H1 (cell line): ENCODE data around the gene PKD1L1. TPM values are rescaled to one million over a fixed set of nuclear protein-coding genes. Genes with fewer than 3 reads are reported as not detected.

ENCODE experiments used
- CTCF ChIA-PET: fragments of 300-600 bp; sonication (Branson Sonifier 250); formaldehyde crosslinking; loops from one replicate; lab custom pipeline; 2021; ENCODE audit not compliant: partially characterized antibody; lab: Charles Lee
- POLR2A ChIA-PET: fragments of 300-600 bp; sonication (Branson Sonifier 250); formaldehyde crosslinking; loops from one replicate; lab custom pipeline; 2021; ENCODE audit warnings: inconsistent platforms; ENCODE audit not compliant: partially characterized antibody; lab: Charles Lee
- DNase-seq, 2 experiments: peaks; one replicate each; pipeline versions ENCODE4 v3.0.0 to v3.0.0-alpha.2; 2010 to 2022; ENCODE audit warnings: low spot score in 2 of 2, low read depth in 1 of 2, mixed read lengths in 1 of 2
- FAIRE-seq: peaks from 2 replicates; lab custom pipeline; 2011; peaks lifted over from hg19 to GRCh38; lab: Jason Lieb, UNC
- H2AFZ ChIP-seq: 2 replicates; pipeline ENCODE4 v1.8.1; 2012; ENCODE audit warnings: low read length, inconsistent platforms
- H2AK5ac ChIP-seq: 2 replicates; pipeline ENCODE4 v1.6.1; 2013; ENCODE audit warnings: low read depth, low read length
- H2BK120ac ChIP-seq: replicated peaks from 2 replicates; pipeline ENCODE3; 2013; ENCODE audit warnings: low read depth, low read length, inconsistent platforms
- H2BK12ac ChIP-seq: 2 replicates; pipeline ENCODE4 v1.6.1; 2013; ENCODE audit warnings: low read depth, low read length
- H2BK15ac ChIP-seq: 2 replicates; pipeline ENCODE4 v1.6.1; 2013; ENCODE audit warnings: low read length
- H2BK20ac ChIP-seq: 2 replicates; pipeline ENCODE4 v1.6.1; 2013; ENCODE audit warnings: low read length
- H2BK5ac ChIP-seq: 2 replicates; pipeline ENCODE4 v1.6.1; 2013; ENCODE audit warnings: low read depth, low read length
- H3K14ac ChIP-seq: 2 replicates; pipeline ENCODE4 v1.6.1; 2013; ENCODE audit warnings: inconsistent platforms; ENCODE audit not compliant: insufficient read length
- H3K18ac ChIP-seq: 2 replicates; pipeline ENCODE4 v1.6.1; 2013; ENCODE audit warnings: low read length; ENCODE audit errors: extremely low read depth
- H3K23ac ChIP-seq: 2 replicates; pipeline ENCODE4 v1.6.1; 2013; ENCODE audit warnings: inconsistent platforms; ENCODE audit not compliant: insufficient read length
- H3K23me2 ChIP-seq: 2 replicates; pipeline ENCODE4 v1.6.1; 2013; ENCODE audit warnings: low read depth, low read length
- H3K27ac ChIP-seq: 2 replicates; pipeline ENCODE4 v1.6.1; 2011; ENCODE audit warnings: low read depth, low read length, inconsistent platforms
- H3K27me3 ChIP-seq, 4 experiments: replicated peaks in 1 of 4; 1 replicate in 1 of 4; 2 replicates in 3 of 4; pipeline versions ENCODE4 v1.6.1 to v1.8.1; 2011 to 2013; ENCODE audit warnings: low read length in 3 of 4, mild to moderate bottlenecking in 3 of 4, inconsistent platforms in 2 of 4, mixed read lengths in 2 of 4, moderate library complexity in 1 of 4; ENCODE audit not compliant: control insufficient read depth in 3 of 4, insufficient read depth in 3 of 4; ENCODE audit errors: extremely low read depth in 1 of 4
- H3K36me3 ChIP-seq, 4 experiments: 2 replicates each; pipeline versions ENCODE4 v1.6.1 to v1.8.1; 2011 to 2013; ENCODE audit warnings: mild to moderate bottlenecking in 4 of 4, low read length in 3 of 4, moderate library complexity in 2 of 4, control low read depth in 1 of 4, inconsistent platforms in 1 of 4; ENCODE audit not compliant: insufficient read depth in 4 of 4, control insufficient read depth in 2 of 4
- H3K4ac ChIP-seq: replicated peaks from 2 replicates; pipeline ENCODE3; 2013; ENCODE audit warnings: low read length, low read depth, mixed read lengths, inconsistent platforms; ENCODE audit not compliant: insufficient read length
- H3K4me1 ChIP-seq, 4 experiments: replicated peaks in 1 of 4; 1 replicate in 1 of 4; 2 replicates in 3 of 4; pipeline versions ENCODE4 v1.6.1 to v1.8.1; 2011 to 2013; ENCODE audit warnings: low read length in 3 of 4, inconsistent platforms in 2 of 4, mixed read lengths in 1 of 4; ENCODE audit not compliant: insufficient read depth in 4 of 4, control insufficient read depth in 3 of 4
- H3K4me2 ChIP-seq, 2 experiments: 2 replicates each; pipeline versions ENCODE4 v1.6.1 to v1.8.1; 2011 to 2013; ENCODE audit warnings: low read depth in 2 of 2, low read length in 2 of 2, control low read depth in 1 of 2, inconsistent platforms in 1 of 2, mild to moderate bottlenecking in 1 of 2; ENCODE audit not compliant: insufficient read depth in 1 of 2
- H3K4me3 ChIP-seq, 4 experiments: fragments of 200-600, 300-600 bp in 1 of 4; sonication (generic), shearing (Covaris generic), sonication (Bioruptor Twin) in 1 of 4; 2 replicates each; pipeline versions ENCODE4 v1.5.1 to v1.8.1; 2011 to 2016; ENCODE audit warnings: low read length in 4 of 4, low read depth in 3 of 4, control low read depth in 2 of 4, inconsistent platforms in 2 of 4, mild to moderate bottlenecking in 2 of 4, mixed read lengths in 1 of 4, moderate library complexity in 1 of 4; ENCODE audit not compliant: insufficient read depth in 2 of 4; ENCODE audit errors: extremely low read depth in 1 of 4
- H3K56ac ChIP-seq: replicated peaks from 2 replicates; pipeline ENCODE3; 2013; ENCODE audit warnings: low read depth, mild to moderate bottlenecking, mixed read lengths, low read length, inconsistent platforms; ENCODE audit not compliant: insufficient read length
- H3K79me1 ChIP-seq: 2 replicates; pipeline ENCODE4 v1.6.1; 2013; ENCODE audit warnings: low read depth, low read length, control low read depth
- H3K79me2 ChIP-seq, 2 experiments: 2 replicates each; pipeline versions ENCODE4 v1.6.1 to v1.8.1; 2012 to 2013; ENCODE audit warnings: low read length in 2 of 2, mild to moderate bottlenecking in 2 of 2, inconsistent platforms in 1 of 2; ENCODE audit not compliant: insufficient read depth in 2 of 2, control insufficient read depth in 1 of 2
- H3K9ac ChIP-seq, 4 experiments: replicated peaks in 1 of 4; 1 replicate in 1 of 4; 2 replicates in 3 of 4; pipeline versions ENCODE4 v1.6.1 to v1.8.1; 2011 to 2013; ENCODE audit warnings: low read depth in 3 of 4, low read length in 3 of 4, control low read depth in 2 of 4, mild to moderate bottlenecking in 2 of 4, moderate library complexity in 2 of 4, inconsistent platforms in 1 of 4; ENCODE audit errors: extremely low read depth in 1 of 4
- H3K9me3 ChIP-seq, 2 experiments: 2 replicates each; pipeline versions ENCODE4 v1.6.1 to v1.8.1; 2012 to 2013; ENCODE audit warnings: mild to moderate bottlenecking in 2 of 2, moderate library complexity in 2 of 2, control low read depth in 1 of 2, inconsistent platforms in 1 of 2, low read depth in 1 of 2, low read length in 1 of 2, mixed read lengths in 1 of 2; ENCODE audit not compliant: insufficient read depth in 2 of 2
- H4K20me1 ChIP-seq, 2 experiments: replicated peaks in 1 of 2; 2 replicates each; pipeline versions ENCODE3 to v1.8.1; 2011 to 2013; ENCODE audit warnings: inconsistent platforms in 2 of 2, low read length in 2 of 2, mild to moderate bottlenecking in 1 of 2; ENCODE audit not compliant: insufficient read depth in 2 of 2, control insufficient read depth in 1 of 2
- H4K5ac ChIP-seq: 2 replicates; pipeline ENCODE4 v1.6.1; 2013; ENCODE audit warnings: low read length, low read depth, mixed read lengths, inconsistent platforms; ENCODE audit not compliant: insufficient read length
- H4K8ac ChIP-seq: 2 replicates; pipeline ENCODE4 v1.8.0; 2013; ENCODE audit warnings: mild to moderate bottlenecking, moderate library complexity, low read length, inconsistent platforms; ENCODE audit not compliant: insufficient read depth; ENCODE audit errors: extremely low read depth
- H4K91ac ChIP-seq: replicated peaks from 2 replicates; pipeline ENCODE3; 2013; ENCODE audit warnings: low read length, mixed read lengths, inconsistent platforms; ENCODE audit not compliant: insufficient read length
- ASH2L ChIP-seq: fragments of 200-600, 300-600 bp; sonication (generic); IDR thresholded peaks from one replicate; pipeline ENCODE4 v1.7.1; 2017; ENCODE audit warnings: low read length
- ATF3 ChIP-seq: IDR thresholded peaks from 2 replicates; pipeline ENCODE4 v1.6.1; 2011; ENCODE audit warnings: low read depth, mild to moderate bottlenecking, low read length; ENCODE audit not compliant: insufficient read depth
- BCL11A ChIP-seq, 2 experiments: IDR thresholded peaks; one replicate each; pipeline ENCODE4 v1.6.1; 2011; ENCODE audit warnings: low read depth in 2 of 2, low read length in 2 of 2, mild to moderate bottlenecking in 2 of 2
- EGR1 ChIP-seq: IDR thresholded peaks from 2 replicates; pipeline ENCODE4 v1.6.1; 2011; ENCODE audit warnings: low read depth, low read length, borderline replicate concordance
- FOSL1 ChIP-seq: IDR thresholded peaks from 2 replicates; pipeline ENCODE4 v1.6.1; 2011; ENCODE audit warnings: mild to moderate bottlenecking, low read depth, low read length, moderate library complexity; ENCODE audit not compliant: insufficient read depth
- HDAC2 ChIP-seq, 2 experiments: fragments of 300-600 bp in 1 of 2; sonication (generic) in 1 of 2; IDR thresholded peaks; 2 replicates each; pipeline ENCODE4 v1.6.1; 2011 to 2012; ENCODE audit warnings: low read depth in 2 of 2, low read length in 2 of 2, mild to moderate bottlenecking in 2 of 2, moderate library complexity in 2 of 2, borderline replicate concordance in 1 of 2, inconsistent platforms in 1 of 2
- JUND ChIP-seq: IDR thresholded peaks from 2 replicates; pipeline ENCODE4 v1.6.1; 2011; ENCODE audit warnings: mild to moderate bottlenecking, improper control_type of control experiment, low read length
- NANOG ChIP-seq: IDR thresholded peaks from 2 replicates; pipeline ENCODE4 v1.6.1; 2011; ENCODE audit warnings: low read length, low read depth, mild to moderate bottlenecking, inconsistent platforms; ENCODE audit not compliant: insufficient read depth, poor library complexity, severe bottlenecking
- POLR2A ChIP-seq, 2 experiments: IDR thresholded peaks; 1 replicate in 1 of 2; 2 replicates in 1 of 2; pipeline ENCODE4 v1.6.1; 2011; ENCODE audit warnings: low read depth in 2 of 2, low read length in 2 of 2, mild to moderate bottlenecking in 2 of 2; ENCODE audit errors: control extremely low read depth in 1 of 2
- RNF2 ChIP-seq: fragments of 200-900, 300-1000 bp; sonication (generic); IDR thresholded peaks from 2 replicates; pipeline ENCODE4 v1.7.1; 2016; ENCODE audit warnings: borderline replicate concordance, low read depth, mild to moderate bottlenecking, antibody characterized with exemption, low read length; ENCODE audit not compliant: poor library complexity, severe bottlenecking; ENCODE audit errors: missing control alignments
- SP4 ChIP-seq: IDR thresholded peaks from 2 replicates; pipeline ENCODE4 v1.6.1; 2012; ENCODE audit warnings: low read length, inconsistent platforms
- SRF ChIP-seq: IDR thresholded peaks from 2 replicates; pipeline ENCODE4 v1.6.1; 2011; ENCODE audit warnings: mild to moderate bottlenecking, low read depth, low read length, moderate library complexity
- SUZ12 ChIP-seq: fragments of 200-600 bp; sonication (generic); IDR thresholded peaks from 2 replicates; pipeline ENCODE4 v1.6.1; 2012; ENCODE audit warnings: mild to moderate bottlenecking, inconsistent platforms, low read length, moderate library complexity, mixed read lengths
- ZNF274 ChIP-seq: IDR thresholded peaks from 2 replicates; pipeline ENCODE4 v1.7.0; 2012; ENCODE audit warnings: low read length, borderline replicate concordance; ENCODE audit errors: extremely low read depth
- WGBS, 2 experiments: shearing (Covaris generic) in 1 of 2; methylation state at CpG; one replicate each; pipeline versions ENCODE4 v1.1.6 to v1.1.7; 2013 to 2015; ENCODE audit warnings: low lambda C conversion rate in 2 of 2, mixed read lengths in 2 of 2, inconsistent platforms in 1 of 2, low coverage in 1 of 2, missing lambda C conversion rate in 1 of 2; ENCODE audit not compliant: insufficient replicate concordance in 2 of 2, insufficient coverage in 1 of 2, insufficient read length in 1 of 2; ENCODE audit errors: extremely low coverage in 1 of 2, missing lambda C conversion rate in 1 of 2; 5-methylcytosine and 5-hydroxymethylcytosine counted together
- polyA plus RNA-seq, 7 experiments: library from polyadenylated mRNA; depleted of rRNA in 3 of 7; stranded (reverse) in 5 of 7; unstranded in 2 of 7; fragments of >200 nt in 5 of 7; fragments of 200-250 nt in 2 of 7; gene quantifications; 1 replicate in 5 of 7; 2 replicates in 1 of 7; 4 replicates in 1 of 7; pipeline versions ENCODE4 v1.2.1 to v1.2.3, GENCODE V29; 2011 to 2013; ENCODE audit warnings: missing spikeins in 2 of 7, mixed read lengths in 2 of 7
- total RNA-seq: library from RNA; stranded (reverse); fragmentation: NEBNext Ultra II Directional; extraction: Animal tissue kit (Norgen Biotek cat#: 25700); gene quantifications from 2 replicates; pipeline ENCODE4 v1.2.1, GENCODE V29; 2021

PKD1L1 gene
- total and polyA plus RNA-seq, 2 of the 8 experiments (the other 6 are each of a cell fraction or from before 2014, with no cell fraction given) = 0.22 to 0.35 TPM

GRCh38 chr7:47757921-47758411 is 190.3 kb downstream of the PKD1L1 start:
- Histone ChIP-seq H3K9me3 (no peaks in the 10 kb centered on the region), H3K79me1 (no peaks in the 10 kb centered on the region), H3K27me3 (no peaks in the 10 kb centered on the region), H2BK12ac (no peak overlapping the region), H2BK20ac (no peak overlapping the region), H3K56ac (no peak overlapping the region), H3K4me3 (no peak overlapping the region), H4K91ac (no peak overlapping the region), H3K27ac (no peak overlapping the region), H3K14ac (no peak overlapping the region), H4K8ac (no peak overlapping the region), H3K36me3 (no peaks in the 10 kb centered on the region), H4K5ac (no peak overlapping the region), H3K23me2 (no peaks in the 10 kb centered on the region), H2AK5ac (no peak overlapping the region), H3K4me2 (no peak overlapping the region), H4K20me1 (no peaks in the 10 kb centered on the region), H3K4me1 (no peaks in the 10 kb centered on the region), H3K79me2 (no peaks in the 10 kb centered on the region), H2BK15ac (no peak overlapping the region), H3K4ac (no peak overlapping the region), H3K18ac (no peak overlapping the region), H2BK120ac (no peak overlapping the region), H2BK5ac (no peak overlapping the region), H2AFZ (no peak overlapping the region), H3K9ac (no peak overlapping the region), H3K23ac (no peak overlapping the region)
- CTCF ChIA-PET = interaction anchor here (0.7 kb wide), 1 partner anchor 38 kb away, joined by 3 read pairs; no protein-coding TSS in a partner anchor
- DNase-seq = no peak
- POLR2A ChIA-PET = no interaction called here
- WGBS, 2 experiments = 86% methylated on average over 10 of the region's 10 CpGs; no CpG with 5 or more reads in 1 of the 2 experiments
- FAIRE-seq = no peak
- no peak for TF ChIP-seq NANOG
- no peak for TF ChIP-seq HDAC2 (IDR thresholded peaks at IDR 0.05; ENCODE audit: borderline replicate concordance in 1 of 2, low read depth in 2 of 2, low read length in 2 of 2)
- TF ChIP-seq SP4 = no peak
- TF ChIP-seq ASH2L = no peak
- TF ChIP-seq SRF = no peak
- TF ChIP-seq JUND = no peak
- no peak for TF ChIP-seq EGR1
- TF ChIP-seq BCL11A (IDR thresholded peaks at IDR 0.05; ENCODE audit: low read depth in 2 of 2, low read length in 2 of 2) = no peak
- no peak for TF ChIP-seq ZNF274
- no peak for TF ChIP-seq RNF2
- no peak for TF ChIP-seq FOSL1
- no peak for TF ChIP-seq ATF3
- no peak for TF ChIP-seq SUZ12
- TF ChIP-seq POLR2A (IDR thresholded peaks at IDR 0.05; ENCODE audit: control extremely low read depth in 1 of 2, low read depth in 2 of 2, low read length in 2 of 2) = no peak
